H1 (cell line): ENCODE measurements around the gene EXT2. TPM values are rescaled to one million over a fixed set of nuclear protein-coding genes. Genes with fewer than 3 reads are reported as not detected.
A peak's percentile ranks its signal among the peaks of the same experiment; 100 is the strongest.

Experiments
- CTCF ChIA-PET: fragments of 300-600 bp; sonication (Branson Sonifier 250); formaldehyde crosslinking; loops from one replicate; lab custom pipeline; 2021; ENCODE audit not compliant: partially characterized antibody; lab: Charles Lee
- POLR2A ChIA-PET: fragments of 300-600 bp; sonication (Branson Sonifier 250); formaldehyde crosslinking; loops from one replicate; lab custom pipeline; 2021; ENCODE audit warnings: inconsistent platforms; ENCODE audit not compliant: partially characterized antibody; lab: Charles Lee
- DNase-seq, 2 experiments: peaks; one replicate each; pipeline versions ENCODE4 v3.0.0 to v3.0.0-alpha.2; 2010 to 2022; ENCODE audit warnings: low spot score in 2 of 2, low read depth in 1 of 2, mixed read lengths in 1 of 2
- FAIRE-seq: peaks from 2 replicates; lab custom pipeline; 2011; peaks lifted over from hg19 to GRCh38; lab: Jason Lieb, UNC
- H2AFZ ChIP-seq: 2 replicates; pipeline ENCODE4 v1.8.1; 2012; ENCODE audit warnings: low read length, inconsistent platforms
- H2AK5ac ChIP-seq: 2 replicates; pipeline ENCODE4 v1.6.1; 2013; ENCODE audit warnings: low read depth, low read length
- H2BK120ac ChIP-seq: replicated peaks from 2 replicates; pipeline ENCODE3; 2013; ENCODE audit warnings: low read depth, low read length, inconsistent platforms
- H2BK12ac ChIP-seq: 2 replicates; pipeline ENCODE4 v1.6.1; 2013; ENCODE audit warnings: low read depth, low read length
- H2BK15ac ChIP-seq: 2 replicates; pipeline ENCODE4 v1.6.1; 2013; ENCODE audit warnings: low read length
- H2BK20ac ChIP-seq: 2 replicates; pipeline ENCODE4 v1.6.1; 2013; ENCODE audit warnings: low read length
- H2BK5ac ChIP-seq: 2 replicates; pipeline ENCODE4 v1.6.1; 2013; ENCODE audit warnings: low read depth, low read length
- H3K14ac ChIP-seq: 2 replicates; pipeline ENCODE4 v1.6.1; 2013; ENCODE audit warnings: inconsistent platforms; ENCODE audit not compliant: insufficient read length
- H3K18ac ChIP-seq: 2 replicates; pipeline ENCODE4 v1.6.1; 2013; ENCODE audit warnings: low read length; ENCODE audit errors: extremely low read depth
- H3K23ac ChIP-seq: 2 replicates; pipeline ENCODE4 v1.6.1; 2013; ENCODE audit warnings: inconsistent platforms; ENCODE audit not compliant: insufficient read length
- H3K23me2 ChIP-seq: 2 replicates; pipeline ENCODE4 v1.6.1; 2013; ENCODE audit warnings: low read depth, low read length
- H3K27ac ChIP-seq: 2 replicates; pipeline ENCODE4 v1.6.1; 2011; ENCODE audit warnings: low read depth, low read length, inconsistent platforms
- H3K27me3 ChIP-seq, 4 experiments: replicated peaks in 1 of 4; 1 replicate in 1 of 4; 2 replicates in 3 of 4; pipeline versions ENCODE4 v1.6.1 to v1.8.1; 2011 to 2013; ENCODE audit warnings: low read length in 3 of 4, mild to moderate bottlenecking in 3 of 4, inconsistent platforms in 2 of 4, mixed read lengths in 2 of 4, moderate library complexity in 1 of 4; ENCODE audit not compliant: control insufficient read depth in 3 of 4, insufficient read depth in 3 of 4; ENCODE audit errors: extremely low read depth in 1 of 4
- H3K36me3 ChIP-seq, 4 experiments: 2 replicates each; pipeline versions ENCODE4 v1.6.1 to v1.8.1; 2011 to 2013; ENCODE audit warnings: mild to moderate bottlenecking in 4 of 4, low read length in 3 of 4, moderate library complexity in 2 of 4, control low read depth in 1 of 4, inconsistent platforms in 1 of 4; ENCODE audit not compliant: insufficient read depth in 4 of 4, control insufficient read depth in 2 of 4
- H3K4ac ChIP-seq: replicated peaks from 2 replicates; pipeline ENCODE3; 2013; ENCODE audit warnings: low read length, low read depth, mixed read lengths, inconsistent platforms; ENCODE audit not compliant: insufficient read length
- H3K4me1 ChIP-seq, 4 experiments: replicated peaks in 1 of 4; 1 replicate in 1 of 4; 2 replicates in 3 of 4; pipeline versions ENCODE4 v1.6.1 to v1.8.1; 2011 to 2013; ENCODE audit warnings: low read length in 3 of 4, inconsistent platforms in 2 of 4, mixed read lengths in 1 of 4; ENCODE audit not compliant: insufficient read depth in 4 of 4, control insufficient read depth in 3 of 4
- H3K4me2 ChIP-seq, 2 experiments: 2 replicates each; pipeline versions ENCODE4 v1.6.1 to v1.8.1; 2011 to 2013; ENCODE audit warnings: low read depth in 2 of 2, low read length in 2 of 2, control low read depth in 1 of 2, inconsistent platforms in 1 of 2, mild to moderate bottlenecking in 1 of 2; ENCODE audit not compliant: insufficient read depth in 1 of 2
- H3K4me3 ChIP-seq, 4 experiments: fragments of 200-600, 300-600 bp in 1 of 4; sonication (generic), shearing (Covaris generic), sonication (Bioruptor Twin) in 1 of 4; 2 replicates each; pipeline versions ENCODE4 v1.5.1 to v1.8.1; 2011 to 2016; ENCODE audit warnings: low read length in 4 of 4, low read depth in 3 of 4, control low read depth in 2 of 4, inconsistent platforms in 2 of 4, mild to moderate bottlenecking in 2 of 4, mixed read lengths in 1 of 4, moderate library complexity in 1 of 4; ENCODE audit not compliant: insufficient read depth in 2 of 4; ENCODE audit errors: extremely low read depth in 1 of 4
- H3K56ac ChIP-seq: replicated peaks from 2 replicates; pipeline ENCODE3; 2013; ENCODE audit warnings: low read depth, mild to moderate bottlenecking, mixed read lengths, low read length, inconsistent platforms; ENCODE audit not compliant: insufficient read length
- H3K79me1 ChIP-seq: 2 replicates; pipeline ENCODE4 v1.6.1; 2013; ENCODE audit warnings: low read depth, low read length, control low read depth
- H3K79me2 ChIP-seq, 2 experiments: 2 replicates each; pipeline versions ENCODE4 v1.6.1 to v1.8.1; 2012 to 2013; ENCODE audit warnings: low read length in 2 of 2, mild to moderate bottlenecking in 2 of 2, inconsistent platforms in 1 of 2; ENCODE audit not compliant: insufficient read depth in 2 of 2, control insufficient read depth in 1 of 2
- H3K9ac ChIP-seq, 4 experiments: replicated peaks in 1 of 4; 1 replicate in 1 of 4; 2 replicates in 3 of 4; pipeline versions ENCODE4 v1.6.1 to v1.8.1; 2011 to 2013; ENCODE audit warnings: low read depth in 3 of 4, low read length in 3 of 4, control low read depth in 2 of 4, mild to moderate bottlenecking in 2 of 4, moderate library complexity in 2 of 4, inconsistent platforms in 1 of 4; ENCODE audit errors: extremely low read depth in 1 of 4
- H3K9me3 ChIP-seq, 2 experiments: 2 replicates each; pipeline versions ENCODE4 v1.6.1 to v1.8.1; 2012 to 2013; ENCODE audit warnings: mild to moderate bottlenecking in 2 of 2, moderate library complexity in 2 of 2, control low read depth in 1 of 2, inconsistent platforms in 1 of 2, low read depth in 1 of 2, low read length in 1 of 2, mixed read lengths in 1 of 2; ENCODE audit not compliant: insufficient read depth in 2 of 2
- H4K20me1 ChIP-seq, 2 experiments: replicated peaks in 1 of 2; 2 replicates each; pipeline versions ENCODE3 to v1.8.1; 2011 to 2013; ENCODE audit warnings: inconsistent platforms in 2 of 2, low read length in 2 of 2, mild to moderate bottlenecking in 1 of 2; ENCODE audit not compliant: insufficient read depth in 2 of 2, control insufficient read depth in 1 of 2
- H4K5ac ChIP-seq: 2 replicates; pipeline ENCODE4 v1.6.1; 2013; ENCODE audit warnings: low read length, low read depth, mixed read lengths, inconsistent platforms; ENCODE audit not compliant: insufficient read length
- H4K8ac ChIP-seq: 2 replicates; pipeline ENCODE4 v1.8.0; 2013; ENCODE audit warnings: mild to moderate bottlenecking, moderate library complexity, low read length, inconsistent platforms; ENCODE audit not compliant: insufficient read depth; ENCODE audit errors: extremely low read depth
- H4K91ac ChIP-seq: replicated peaks from 2 replicates; pipeline ENCODE3; 2013; ENCODE audit warnings: low read length, mixed read lengths, inconsistent platforms; ENCODE audit not compliant: insufficient read length
- NANOG ChIP-seq: IDR thresholded peaks from 2 replicates; pipeline ENCODE4 v1.6.1; 2011; ENCODE audit warnings: low read length, low read depth, mild to moderate bottlenecking, inconsistent platforms; ENCODE audit not compliant: insufficient read depth, poor library complexity, severe bottlenecking
- SP1 ChIP-seq: IDR thresholded peaks from 2 replicates; pipeline ENCODE4 v1.6.1; 2011; ENCODE audit warnings: low read depth, low read length
- WGBS, 2 experiments: shearing (Covaris generic) in 1 of 2; methylation state at CpG; one replicate each; pipeline versions ENCODE4 v1.1.6 to v1.1.7; 2013 to 2015; ENCODE audit warnings: low lambda C conversion rate in 2 of 2, mixed read lengths in 2 of 2, inconsistent platforms in 1 of 2, low coverage in 1 of 2, missing lambda C conversion rate in 1 of 2; ENCODE audit not compliant: insufficient replicate concordance in 2 of 2, insufficient coverage in 1 of 2, insufficient read length in 1 of 2; ENCODE audit errors: extremely low coverage in 1 of 2, missing lambda C conversion rate in 1 of 2; 5-methylcytosine and 5-hydroxymethylcytosine counted together
- polyA plus RNA-seq, 7 experiments: library from polyadenylated mRNA; depleted of rRNA in 3 of 7; stranded (reverse) in 5 of 7; unstranded in 2 of 7; fragments of >200 nt in 5 of 7; fragments of 200-250 nt in 2 of 7; gene quantifications; 1 replicate in 5 of 7; 2 replicates in 1 of 7; 4 replicates in 1 of 7; pipeline versions ENCODE4 v1.2.1 to v1.2.3, GENCODE V29; 2011 to 2013; ENCODE audit warnings: missing spikeins in 2 of 7, mixed read lengths in 2 of 7
- total RNA-seq: library from RNA; stranded (reverse); fragmentation: NEBNext Ultra II Directional; extraction: Animal tissue kit (Norgen Biotek cat#: 25700); gene quantifications from 2 replicates; pipeline ENCODE4 v1.2.1, GENCODE V29; 2021

EXT2 gene
- total and polyA plus RNA-seq, 2 of the 8 experiments (the other 6 are each of a cell fraction or from before 2014, with no cell fraction given): 29.8 to 42.8 TPM

DNA sequence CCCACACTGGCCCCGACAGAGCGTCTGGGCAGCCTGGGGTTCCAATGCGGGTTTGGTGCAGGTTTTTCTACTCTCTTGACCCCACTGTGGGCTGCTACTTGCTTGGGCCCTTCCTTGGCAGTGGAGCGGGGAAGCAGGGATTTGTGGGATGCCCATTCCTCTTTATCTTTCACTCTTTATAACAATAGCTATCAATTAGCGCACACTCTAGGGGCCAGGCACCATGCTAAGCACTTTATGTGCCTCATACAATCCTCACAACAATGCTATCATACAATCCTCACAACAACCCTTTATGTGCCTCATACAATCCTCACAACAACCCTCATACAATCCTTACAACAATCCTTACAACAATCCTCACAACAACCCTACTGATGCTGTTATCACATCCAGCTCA lies 16.7 kb upstream of the EXT2 start:
- H3K27ac ChIP-seq: no peak overlapping the region
- no peak overlapping the region for H4K91ac ChIP-seq
- DNase-seq (no peak), FAIRE-seq (no peak)
- H3K18ac ChIP-seq: no peak overlapping the region
- H3K4me2 ChIP-seq: no peak overlapping the region
- peaks cover 0 to 5% (median 2%) of the 10 kb centered on the region in 4 experiments; a peak in 2 of 7 replicates for H3K4me1 ChIP-seq
- no peaks in the 10 kb centered on the region for H3K27me3 ChIP-seq
- ChIA-PET CTCF (interaction anchor here (0.5 to 3.2 kb wide), 4 partner anchors 9 to 16 kb away, joined by 3 to 16 read pairs (median 6); partner anchors contain the start of genes ACCS and EXT2), POLR2A (no interaction called here)
- no peak overlapping the region for H2BK15ac ChIP-seq
- H2BK12ac ChIP-seq: no peak overlapping the region
- H2BK20ac ChIP-seq: no peak overlapping the region
- no peak overlapping the region for H4K8ac ChIP-seq
- no peak overlapping the region for H3K14ac ChIP-seq
- no peak overlapping the region for H2BK120ac ChIP-seq
- no peaks in the 10 kb centered on the region for H4K20me1 ChIP-seq
- H3K4ac ChIP-seq: no peak overlapping the region
- H3K79me1 ChIP-seq: no peaks in the 10 kb centered on the region
- H3K9me3 ChIP-seq: no peaks in the 10 kb centered on the region
- no peaks in the 10 kb centered on the region for H3K79me2 ChIP-seq
- H3K23me2 ChIP-seq: no peaks in the 10 kb centered on the region
- H3K56ac ChIP-seq: no peak overlapping the region
- WGBS, 2 experiments: 90% methylated on average over 5 of the region's 5 CpGs; no CpG with 5 or more reads in 1 of the 2 experiments
- H4K5ac ChIP-seq: no peak overlapping the region
- TF ChIP-seq NANOG (peak; percentile 31), SP1 (no peak)
- TF ChIP-seq, all 59 proteins: peak for 1
- Histone ChIP-seq H2AFZ (no peak overlapping the region), H3K9ac (no peak overlapping the region), H2BK5ac (no peak overlapping the region), H3K36me3 (no peaks in the 10 kb centered on the region), H3K4me3 (no peak overlapping the region), H3K23ac (no peak overlapping the region), H2AK5ac (no peak overlapping the region)
